Measurements from ENCODE around the gene FABP3. TPM values are rescaled to one million over a fixed set of nuclear protein-coding genes. Genes with fewer than 3 reads are reported as not detected.

FABP3 gene
- total and polyA plus RNA-seq, 2 donors (not counting 3 experiments of a cell fraction or from before 2014, with no cell fraction given): 0.84 to 2.6 TPM

DNA sequence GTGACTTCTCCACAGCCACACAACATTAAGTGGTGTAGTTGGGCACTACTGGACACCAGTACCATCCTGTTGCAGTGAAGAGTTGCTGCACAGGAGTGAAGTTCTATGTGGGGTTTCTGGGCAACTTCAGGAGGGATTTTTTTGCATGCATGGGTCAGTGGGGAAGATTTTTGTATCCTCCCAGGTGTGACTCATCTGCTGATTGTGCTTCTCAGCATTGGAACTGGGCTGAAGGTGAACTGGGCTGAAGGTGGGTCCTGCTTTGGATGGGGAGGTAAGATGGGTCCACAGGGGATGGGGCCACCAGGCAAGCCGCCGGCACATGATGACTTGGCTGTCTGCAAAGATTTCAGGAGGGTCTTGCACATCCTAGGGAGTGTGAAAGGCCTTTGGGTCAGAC is 42.8 kb upstream of the FABP3 start:
- peaks cover 5% of the 10 kb centered on the region for H3K4me1 ChIP-seq (ENCODE audit: control insufficient read depth, extremely low read depth, insufficient read depth, low read length)
- peaks cover 7 to 18% of the 10 kb centered on the region in 2 experiments for H3K27me3 ChIP-seq (ENCODE audit: control insufficient read depth in 2 of 2, insufficient read depth in 2 of 2, low read length in 2 of 2)
- FAIRE-seq (no peak), DNase-seq (ENCODE audit: low read depth, low spot score) (no peak)
- no TSS peak for BruUV-seq (replicated peaks)
- intact Hi-C loops (cut with micrococcal nuclease) (no loop called here), dilution Hi-C loops (cut with MboI; ENCODE audit: extremely low pct_ligation_motif_present, low sequenced_read_pairs) (no loop called here)
- no peak overlapping the region for H3K4me3 ChIP-seq (replicated peaks in 1 of 3; ENCODE audit: insufficient read depth in 1 of 3, low read depth in 1 of 3, low read length in 3 of 3)
- no peak overlapping the region for H2AFZ ChIP-seq (ENCODE audit: low read depth, low read length)
- no peaks in the 10 kb centered on the region for H3K9me3 ChIP-seq (replicated peaks; ENCODE audit: control insufficient read depth, insufficient read depth, low read length)
- CTCF ChIA-PET: interaction anchor here (17.5 kb wide), 1 partner anchor 20 kb away, joined by 236 read pairs; no protein-coding TSS in a partner anchor
- H3K36me3 ChIP-seq (ENCODE audit: control insufficient read depth in 2 of 2, extremely low read depth in 1 of 2, insufficient read depth in 2 of 2, low read length in 2 of 2): no peaks in the 10 kb centered on the region
- H3K79me2 ChIP-seq (ENCODE audit: control insufficient read depth, insufficient read depth, low read length): no peaks in the 10 kb centered on the region
- H3K4me2 ChIP-seq (ENCODE audit: insufficient read depth, low read length): no peak overlapping the region
- no peaks in the 10 kb centered on the region for H4K20me1 ChIP-seq (replicated peaks; ENCODE audit: control insufficient read depth, extremely low read depth, insufficient read depth, low read length)
- no peak overlapping the region for H3K9ac ChIP-seq (replicated peaks; ENCODE audit: extremely low read depth, insufficient read depth, low read length)
- no peak for TF ChIP-seq JUN (IDR thresholded peaks at IDR 0.05; ENCODE audit: borderline replicate concordance, insufficient read depth, insufficient read length, low read depth)
- TF ChIP-seq, protein P1, sequence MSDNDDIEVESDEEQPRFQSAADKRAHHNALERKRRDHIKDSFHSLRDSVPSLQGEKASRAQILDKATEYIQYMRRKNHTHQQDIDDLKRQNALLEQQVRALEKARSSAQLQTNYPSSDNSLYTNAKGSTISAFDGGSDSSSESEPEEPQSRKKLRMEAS (IDR thresholded peaks at IDR 0.05; ENCODE audit: insufficient read depth, insufficient read length): no peak
- TF ChIP-seq GATA2 (IDR thresholded peaks at IDR 0.05; ENCODE audit: insufficient read depth, insufficient read length, low read depth, low read length): no peak
- TF ChIP-seq FOS (IDR thresholded peaks at IDR 0.05; ENCODE audit: borderline replicate concordance, insufficient read depth, low read length): no peak
- TF ChIP-seq POLR2AphosphoS5 (IDR thresholded peaks at IDR 0.05; ENCODE audit: insufficient read depth, low read depth, low read length): no peak
- TF ChIP-seq, protein P2, sequence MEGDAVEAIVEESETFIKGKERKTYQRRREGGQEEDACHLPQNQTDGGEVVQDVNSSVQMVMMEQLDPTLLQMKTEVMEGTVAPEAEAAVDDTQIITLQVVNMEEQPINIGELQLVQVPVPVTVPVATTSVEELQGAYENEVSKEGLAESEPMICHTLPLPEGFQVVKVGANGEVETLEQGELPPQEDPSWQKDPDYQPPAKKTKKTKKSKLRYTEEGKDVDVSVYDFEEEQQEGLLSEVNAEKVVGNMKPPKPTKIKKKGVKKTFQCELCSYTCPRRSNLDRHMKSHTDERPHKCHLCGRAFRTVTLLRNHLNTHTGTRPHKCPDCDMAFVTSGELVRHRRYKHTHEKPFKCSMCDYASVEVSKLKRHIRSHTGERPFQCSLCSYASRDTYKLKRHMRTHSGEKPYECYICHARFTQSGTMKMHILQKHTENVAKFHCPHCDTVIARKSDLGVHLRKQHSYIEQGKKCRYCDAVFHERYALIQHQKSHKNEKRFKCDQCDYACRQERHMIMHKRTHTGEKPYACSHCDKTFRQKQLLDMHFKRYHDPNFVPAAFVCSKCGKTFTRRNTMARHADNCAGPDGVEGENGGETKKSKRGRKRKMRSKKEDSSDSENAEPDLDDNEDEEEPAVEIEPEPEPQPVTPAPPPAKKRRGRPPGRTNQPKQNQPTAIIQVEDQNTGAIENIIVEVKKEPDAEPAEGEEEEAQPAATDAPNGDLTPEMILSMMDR (IDR thresholded peaks at IDR 0.05; ENCODE audit: extremely low read depth in 1 of 2, insufficient read depth in 1 of 2, low read depth in 1 of 2, low read length in 2 of 2): no peak
- no peak for TF ChIP-seq EZH2 (IDR thresholded peaks at IDR 0.05; ENCODE audit: borderline replicate concordance, low read depth, low read length, severe bottlenecking)
- TF ChIP-seq POLR2A (IDR thresholded peaks at IDR 0.05; ENCODE audit: low read depth, low read length): no peak
- no peak overlapping the region for H3K27ac ChIP-seq (ENCODE audit: insufficient read depth, low read depth, low read length)
- H3K9me1 ChIP-seq (replicated peaks; ENCODE audit: control insufficient read depth, extremely low read depth, insufficient read depth, low read length): no peaks in the 10 kb centered on the region
- POLR2A ChIA-PET: no interaction called here
